ENCODE results near the gene UNC13C. TPM values are rescaled to one million over a fixed set of nuclear protein-coding genes. Genes with fewer than 3 reads are reported as not detected.

UNC13C gene
- polyA plus RNA-seq, 1 donor, result 1.1 TPM

DNA sequence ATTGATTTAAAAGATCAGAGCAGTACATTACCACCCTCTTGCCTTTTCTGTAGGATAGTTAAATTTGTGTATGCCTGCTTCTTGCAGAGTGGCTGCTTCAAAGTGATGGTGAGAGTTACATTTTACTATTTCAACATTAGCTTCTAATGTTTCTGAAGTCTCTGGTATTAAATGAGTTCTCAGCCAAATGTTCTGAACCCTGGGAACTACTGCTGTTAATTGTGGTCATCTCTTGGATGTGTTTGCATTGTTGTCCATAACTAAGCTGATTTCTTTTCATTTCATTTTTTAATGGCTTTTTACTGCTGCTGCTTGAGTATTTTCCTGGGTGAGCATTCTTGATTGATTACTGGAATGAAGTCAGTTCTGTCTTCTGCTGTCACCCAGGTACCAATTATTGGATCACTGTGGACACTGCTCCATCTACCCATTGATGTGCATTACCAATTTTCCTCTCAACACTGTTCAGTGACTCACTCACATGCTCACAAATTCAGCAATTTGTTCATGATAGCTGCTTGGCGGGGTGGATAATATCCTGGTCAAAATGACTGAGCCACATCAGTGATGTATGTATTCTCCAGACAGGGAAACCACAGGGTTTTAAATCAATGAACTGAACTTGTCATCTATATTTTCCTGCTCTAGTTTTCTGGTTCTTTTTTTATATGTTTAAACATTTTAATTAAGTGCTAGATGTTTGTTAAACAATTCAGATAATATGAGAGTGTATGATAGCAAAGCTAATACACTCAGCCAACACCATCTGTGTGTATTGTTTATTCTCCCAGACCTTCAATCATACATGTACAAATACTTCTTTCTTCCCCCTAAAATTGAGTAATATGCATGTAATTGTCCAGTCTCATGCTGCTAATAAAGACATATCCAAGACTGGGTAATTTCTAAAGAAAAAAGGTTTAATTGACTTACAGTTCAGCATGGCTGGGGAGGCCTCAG is 630.9 kb downstream of the UNC13C start:
- H3K4me3 ChIP-seq (ENCODE audit: low read length), result no peak overlapping the region
- H3K27ac ChIP-seq (ENCODE audit: low read length), result no peak overlapping the region
- no peaks in the 10 kb centered on the region for H3K27me3 ChIP-seq (ENCODE audit: control insufficient read depth, insufficient read depth, low read length)
- no peaks in the 10 kb centered on the region for H3K9me3 ChIP-seq (ENCODE audit: control insufficient read depth, low read depth, low read length)
- no CpG with 5 or more reads among the region's 1 CpG for WGBS (ENCODE audit: insufficient coverage, low lambda C conversion rate)
- H3K36me3 ChIP-seq (ENCODE audit: control insufficient read depth, insufficient read depth, low read length), result no peaks in the 10 kb centered on the region
- H3K4me1 ChIP-seq (ENCODE audit: control insufficient read depth, insufficient read depth, low read length), result peaks cover 5% of the 10 kb centered on the region
- DNase-seq, result no peak

DNA sequence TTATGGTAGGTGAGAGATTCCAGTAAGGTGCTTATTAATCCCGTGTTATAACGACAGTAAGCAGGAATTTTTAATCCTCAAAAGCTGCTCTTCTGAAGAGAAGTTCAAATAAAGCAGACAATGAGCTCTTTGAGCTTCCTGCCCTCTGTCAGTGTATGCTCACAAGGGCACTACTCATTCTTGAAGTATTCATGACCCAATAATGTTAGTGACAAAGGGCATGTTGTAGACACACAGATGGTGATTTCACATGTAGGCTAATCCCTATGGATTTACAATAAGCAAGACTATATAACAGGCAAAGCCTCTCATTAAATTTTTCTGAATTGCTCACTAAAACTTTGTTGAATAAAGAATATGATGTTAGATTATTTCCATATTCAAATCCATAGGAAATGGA is 639.9 kb downstream of the UNC13C start:
- Histone ChIP-seq H3K4me3 (ENCODE audit: low read length) (no peak overlapping the region), H3K4me1 (ENCODE audit: control insufficient read depth, insufficient read depth, low read length) (peaks cover 15% of the 10 kb centered on the region), H3K9me3 (ENCODE audit: control insufficient read depth, low read depth, low read length) (no peaks in the 10 kb centered on the region), H3K36me3 (ENCODE audit: control insufficient read depth, insufficient read depth, low read length) (no peaks in the 10 kb centered on the region), H3K27me3 (ENCODE audit: control insufficient read depth, insufficient read depth, low read length) (no peaks in the 10 kb centered on the region), H3K27ac (ENCODE audit: low read length) (peak overlapping the region; percentile 64)
- WGBS (ENCODE audit: insufficient coverage, low lambda C conversion rate), result no CpG with 5 or more reads among the region's 2 CpGs
- peak; percentile 49 to 78 for DNase-seq

DNA sequence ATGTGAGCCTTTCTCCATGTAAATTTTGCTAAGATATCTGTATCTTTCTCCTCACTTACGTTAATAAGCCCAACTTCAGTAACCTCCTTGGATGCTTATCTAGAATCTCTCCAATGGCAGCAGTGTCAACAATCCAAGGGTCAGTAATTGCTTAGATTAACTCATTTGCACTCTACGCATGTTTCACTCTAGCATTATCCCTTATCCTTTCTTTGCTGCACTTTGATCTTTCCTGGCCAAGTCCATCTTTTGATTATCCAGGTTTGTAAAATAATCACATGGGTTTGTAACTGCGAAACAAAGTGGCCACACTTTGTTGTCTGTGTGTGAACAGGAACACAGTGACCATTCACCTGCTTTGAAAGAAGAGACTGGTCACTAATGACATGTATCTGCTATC is 640.9 kb downstream of the UNC13C start:
- Histone ChIP-seq H3K36me3 (ENCODE audit: control insufficient read depth, insufficient read depth, low read length) (no peaks in the 10 kb centered on the region), H3K27ac (ENCODE audit: low read length) (peak overlapping the region; percentile 71), H3K4me1 (ENCODE audit: control insufficient read depth, insufficient read depth, low read length) (peaks cover 15% of the 10 kb centered on the region), H3K27me3 (ENCODE audit: control insufficient read depth, insufficient read depth, low read length) (no peaks in the 10 kb centered on the region), H3K9me3 (ENCODE audit: control insufficient read depth, low read depth, low read length) (no peaks in the 10 kb centered on the region), H3K4me3 (ENCODE audit: low read length) (no peak overlapping the region)
- peak; percentile 83 to 92 for DNase-seq
- 20% methylated on average over 1 of the region's 3 CpGs for WGBS (ENCODE audit: insufficient coverage, low lambda C conversion rate)

DNA sequence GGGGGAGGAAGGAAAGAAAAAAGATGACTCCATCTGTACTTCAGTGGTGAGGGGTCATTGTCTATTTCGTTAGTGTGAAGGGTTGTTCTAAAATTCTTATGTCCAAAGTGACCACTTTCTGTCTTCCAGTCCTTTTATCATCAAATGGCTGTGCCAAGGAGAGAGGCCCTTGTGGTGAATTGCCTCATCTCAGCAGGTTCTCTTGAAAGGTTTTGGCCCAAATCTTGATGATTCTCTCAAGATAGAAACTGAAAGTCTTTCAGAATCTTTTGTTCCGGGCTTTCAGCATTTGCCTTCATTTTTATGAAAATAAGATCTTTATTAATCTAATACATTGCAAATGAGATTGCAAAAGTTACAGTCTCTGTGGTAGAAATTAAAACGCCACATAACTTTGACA is 642.7 kb downstream of the UNC13C start:
- peaks cover 15% of the 10 kb centered on the region for H3K4me1 ChIP-seq (ENCODE audit: control insufficient read depth, insufficient read depth, low read length)
- no peaks in the 10 kb centered on the region for H3K27me3 ChIP-seq (ENCODE audit: control insufficient read depth, insufficient read depth, low read length)
- H3K36me3 ChIP-seq (ENCODE audit: control insufficient read depth, insufficient read depth, low read length), result no peaks in the 10 kb centered on the region
- WGBS (ENCODE audit: insufficient coverage, low lambda C conversion rate), result no CpG with 5 or more reads among the region's 3 CpGs
- H3K27ac ChIP-seq (ENCODE audit: low read length), result no peak overlapping the region
- DNase-seq, result no peak
- H3K4me3 ChIP-seq (ENCODE audit: low read length), result no peak overlapping the region
- H3K9me3 ChIP-seq (ENCODE audit: control insufficient read depth, low read depth, low read length), result no peaks in the 10 kb centered on the region

DNA sequence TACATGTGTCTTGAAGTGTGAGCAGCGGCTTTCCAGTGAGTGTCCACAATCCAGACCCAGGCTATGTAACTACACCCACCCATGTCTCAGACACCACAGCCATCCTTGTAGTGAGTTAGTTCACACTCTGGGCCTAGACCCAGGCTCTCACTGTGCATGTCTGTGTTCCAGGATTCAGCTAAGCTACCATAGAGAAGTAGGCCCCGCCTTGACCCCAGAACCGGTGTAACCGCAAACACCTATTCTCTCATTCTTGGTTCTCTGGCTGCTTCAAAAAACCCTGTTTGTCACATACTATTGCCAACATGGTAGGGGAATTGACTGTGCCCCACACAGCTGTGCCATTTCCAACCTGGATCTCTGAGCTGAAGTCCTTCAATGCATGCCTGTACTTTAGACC is 657.9 kb downstream of the UNC13C start:
- H3K9me3 ChIP-seq (ENCODE audit: control insufficient read depth, low read depth, low read length), result peaks cover 3% of the 10 kb centered on the region
- no peaks in the 10 kb centered on the region for H3K36me3 ChIP-seq (ENCODE audit: control insufficient read depth, insufficient read depth, low read length)
- WGBS (ENCODE audit: insufficient coverage, low lambda C conversion rate), result no CpG with 5 or more reads among the region's 4 CpGs
- H3K27me3 ChIP-seq (ENCODE audit: control insufficient read depth, insufficient read depth, low read length), result no peaks in the 10 kb centered on the region
- H3K4me1 ChIP-seq (ENCODE audit: control insufficient read depth, insufficient read depth, low read length), result peaks cover 3% of the 10 kb centered on the region
- no peak overlapping the region for H3K4me3 ChIP-seq (ENCODE audit: low read length)
- DNase-seq, result no peak
- H3K27ac ChIP-seq (ENCODE audit: low read length), result no peak overlapping the region

DNA sequence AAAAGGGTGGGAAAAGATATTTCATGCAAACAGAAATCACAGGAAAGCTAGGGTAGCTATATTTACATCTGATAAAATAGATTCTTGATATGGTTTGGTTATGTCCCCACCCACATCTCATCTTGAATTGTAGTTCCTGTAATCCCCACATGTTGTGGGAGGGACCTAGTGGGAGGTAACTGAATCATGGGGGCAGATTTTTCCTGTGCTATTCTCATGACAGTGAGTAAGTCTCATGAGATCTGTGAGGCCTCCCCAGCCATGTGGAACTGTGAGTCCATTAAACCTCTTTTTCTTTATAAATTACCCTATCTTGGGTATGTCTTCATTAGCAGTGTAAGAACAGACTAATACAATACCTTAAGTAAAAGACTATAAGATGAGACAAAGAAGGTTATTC is 660.4 kb downstream of the UNC13C start:
- Histone ChIP-seq H3K36me3 (ENCODE audit: control insufficient read depth, insufficient read depth, low read length) (no peaks in the 10 kb centered on the region), H3K27ac (ENCODE audit: low read length) (no peak overlapping the region), H3K27me3 (ENCODE audit: control insufficient read depth, insufficient read depth, low read length) (no peaks in the 10 kb centered on the region), H3K4me1 (ENCODE audit: control insufficient read depth, insufficient read depth, low read length) (peaks cover 4% of the 10 kb centered on the region), H3K4me3 (ENCODE audit: low read length) (no peak overlapping the region), H3K9me3 (ENCODE audit: control insufficient read depth, low read depth, low read length) (peaks cover 3% of the 10 kb centered on the region)
- no peak for DNase-seq

DNA sequence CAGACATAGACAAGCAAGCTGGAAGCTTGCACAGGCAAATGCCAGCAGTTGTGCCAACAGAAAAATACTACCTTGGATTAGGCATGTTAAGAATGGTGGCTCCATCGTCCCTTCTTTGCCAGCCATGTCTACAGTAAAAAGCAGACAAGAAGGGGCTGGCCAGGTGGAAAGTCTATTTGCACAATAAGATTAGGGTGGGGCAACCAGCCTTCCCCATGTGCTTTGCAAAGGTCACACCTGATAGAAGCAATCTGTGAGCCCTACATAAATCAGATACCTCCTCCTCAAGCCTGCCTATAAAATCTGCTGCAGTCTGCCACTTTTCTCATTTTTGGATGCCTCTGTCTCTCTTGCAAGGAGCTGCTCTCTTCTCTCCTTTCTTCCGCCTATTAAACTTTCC is 662.6 kb downstream of the UNC13C start:
- H3K4me3 ChIP-seq (ENCODE audit: low read length), result no peak overlapping the region
- no peaks in the 10 kb centered on the region for H3K27me3 ChIP-seq (ENCODE audit: control insufficient read depth, insufficient read depth, low read length)
- H3K4me1 ChIP-seq (ENCODE audit: control insufficient read depth, insufficient read depth, low read length), result peaks cover 4% of the 10 kb centered on the region
- DNase-seq, result peak; percentile 54 to 80
- H3K9me3 ChIP-seq (ENCODE audit: control insufficient read depth, low read depth, low read length), result peaks cover 3% of the 10 kb centered on the region
- no peak overlapping the region for H3K27ac ChIP-seq (ENCODE audit: low read length)
- 86% methylated on average over 1 of the region's 2 CpGs for WGBS (ENCODE audit: insufficient coverage, low lambda C conversion rate)
- no peaks in the 10 kb centered on the region for H3K36me3 ChIP-seq (ENCODE audit: control insufficient read depth, insufficient read depth, low read length)

DNA sequence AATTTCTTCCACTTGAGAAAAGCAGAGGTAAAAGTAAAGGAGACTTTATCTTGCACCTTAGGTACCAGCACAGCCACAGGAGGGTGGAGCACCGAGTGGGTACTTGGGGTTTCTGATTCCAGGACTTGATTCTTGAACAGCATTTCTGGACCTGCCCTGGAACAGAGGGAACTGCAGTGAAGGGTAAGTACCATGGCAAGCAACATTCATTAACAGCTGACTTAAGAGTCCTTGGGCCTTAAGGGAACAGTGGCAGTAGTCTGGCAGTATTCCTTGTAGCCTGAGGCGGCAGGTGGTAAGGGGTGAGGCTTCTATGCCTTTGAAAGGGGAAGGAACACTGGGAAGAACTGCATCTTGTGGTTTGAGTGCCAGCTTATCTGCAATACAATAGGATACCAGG is 666.6 kb downstream of the UNC13C start:
- WGBS (ENCODE audit: insufficient coverage, low lambda C conversion rate), result 100% methylated on average over 1 of the region's 2 CpGs
- no peaks in the 10 kb centered on the region for H3K9me3 ChIP-seq (ENCODE audit: control insufficient read depth, low read depth, low read length)
- H3K4me3 ChIP-seq (ENCODE audit: low read length), result no peak overlapping the region
- no peaks in the 10 kb centered on the region for H3K27me3 ChIP-seq (ENCODE audit: control insufficient read depth, insufficient read depth, low read length)
- no peaks in the 10 kb centered on the region for H3K36me3 ChIP-seq (ENCODE audit: control insufficient read depth, insufficient read depth, low read length)
- peaks cover 4% of the 10 kb centered on the region for H3K4me1 ChIP-seq (ENCODE audit: control insufficient read depth, insufficient read depth, low read length)
- no peak overlapping the region for H3K27ac ChIP-seq (ENCODE audit: low read length)
- no peak for DNase-seq

DNA sequence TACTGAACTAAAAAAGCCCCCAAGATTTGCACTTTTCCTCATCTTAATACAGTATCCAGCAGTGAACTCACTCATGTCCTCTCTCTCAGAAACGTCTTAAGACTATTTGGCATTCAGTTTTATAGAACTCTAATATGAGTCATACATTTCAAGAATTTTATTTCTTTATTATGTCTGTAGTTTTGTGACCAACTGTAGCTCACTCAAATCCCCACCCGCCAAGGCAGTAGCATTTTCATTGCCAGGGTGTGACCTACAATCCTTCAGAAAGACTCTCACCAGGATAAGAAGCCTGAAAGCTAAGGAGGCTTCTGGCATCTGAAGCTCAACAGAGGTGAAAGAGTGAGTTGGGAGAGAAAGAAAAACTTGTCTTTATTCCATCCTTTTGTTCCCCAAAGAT is 681.4 kb downstream of the UNC13C start:
- Histone ChIP-seq H3K27me3 (ENCODE audit: control insufficient read depth, insufficient read depth, low read length) (no peaks in the 10 kb centered on the region), H3K9me3 (ENCODE audit: control insufficient read depth, low read depth, low read length) (no peaks in the 10 kb centered on the region), H3K4me1 (ENCODE audit: control insufficient read depth, insufficient read depth, low read length) (no peaks in the 10 kb centered on the region), H3K27ac (ENCODE audit: low read length) (no peak overlapping the region), H3K4me3 (ENCODE audit: low read length) (no peak overlapping the region), H3K36me3 (ENCODE audit: control insufficient read depth, insufficient read depth, low read length) (no peaks in the 10 kb centered on the region)
- no peak for DNase-seq
- 17% methylated on average over 1 of the region's 2 CpGs for WGBS (ENCODE audit: insufficient coverage, low lambda C conversion rate)

DNA sequence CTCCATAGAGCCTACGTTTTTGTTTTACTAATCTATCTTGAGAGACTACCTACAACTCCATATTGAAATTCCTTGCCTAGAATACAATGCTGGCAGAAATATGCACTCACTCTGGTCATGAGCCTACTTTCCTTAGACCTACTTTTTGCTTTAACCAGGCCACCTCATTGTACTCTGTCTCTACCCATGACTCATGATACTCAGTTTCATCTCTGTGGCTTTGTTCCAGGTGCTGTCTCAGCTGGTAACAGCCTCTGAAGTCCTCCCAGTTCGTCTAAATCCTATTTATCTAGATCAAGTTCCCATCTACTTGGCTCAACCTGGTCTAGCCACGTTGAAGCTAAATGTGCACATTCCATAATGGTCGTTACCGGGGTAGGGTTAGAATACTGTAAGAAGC is 682.1 kb downstream of the UNC13C start:
- H3K27me3 ChIP-seq (ENCODE audit: control insufficient read depth, insufficient read depth, low read length), result no peaks in the 10 kb centered on the region
- no peak for DNase-seq
- no CpG with 5 or more reads among the region's 5 CpGs for WGBS (ENCODE audit: insufficient coverage, low lambda C conversion rate)
- no peaks in the 10 kb centered on the region for H3K4me1 ChIP-seq (ENCODE audit: control insufficient read depth, insufficient read depth, low read length)
- no peaks in the 10 kb centered on the region for H3K36me3 ChIP-seq (ENCODE audit: control insufficient read depth, insufficient read depth, low read length)
- H3K9me3 ChIP-seq (ENCODE audit: control insufficient read depth, low read depth, low read length), result no peaks in the 10 kb centered on the region
- H3K4me3 ChIP-seq (ENCODE audit: low read length), result no peak overlapping the region
- H3K27ac ChIP-seq (ENCODE audit: low read length), result no peak overlapping the region

DNA sequence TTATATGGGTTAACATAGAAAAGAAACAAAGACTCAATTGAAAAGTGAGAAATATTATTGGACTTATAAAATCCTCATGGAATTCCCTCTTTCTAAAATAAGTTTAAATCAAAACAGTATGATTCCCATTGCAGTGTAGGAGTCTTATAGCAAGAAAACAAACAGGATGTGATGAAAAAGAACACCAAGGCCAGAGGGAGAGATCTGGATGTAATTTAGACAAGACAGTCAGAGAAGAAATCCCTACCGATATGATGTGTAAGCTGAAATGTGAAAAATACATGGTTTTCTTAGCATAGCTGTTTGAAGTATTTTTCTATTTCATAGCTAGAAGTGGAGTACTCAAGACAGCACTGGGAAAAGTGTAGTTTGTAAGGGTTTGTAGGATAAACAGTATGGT is 697.0 kb downstream of the UNC13C start:
- no peak overlapping the region for H3K4me3 ChIP-seq (ENCODE audit: low read length)
- no peaks in the 10 kb centered on the region for H3K9me3 ChIP-seq (ENCODE audit: control insufficient read depth, low read depth, low read length)
- no CpG with 5 or more reads among the region's 1 CpG for WGBS (ENCODE audit: insufficient coverage, low lambda C conversion rate)

More for the DNA sequence above, 697.0 kb downstream of the UNC13C start:
- Histone ChIP-seq H3K4me1 (ENCODE audit: control insufficient read depth, insufficient read depth, low read length) (no peaks in the 10 kb centered on the region), H3K36me3 (ENCODE audit: control insufficient read depth, insufficient read depth, low read length) (no peaks in the 10 kb centered on the region), H3K27ac (ENCODE audit: low read length) (no peak overlapping the region), H3K27me3 (ENCODE audit: control insufficient read depth, insufficient read depth, low read length) (no peaks in the 10 kb centered on the region)
- no peak for DNase-seq
